Regular cardiac myocyte (primary cell): ENCODE measurements around the gene RXYLT1. TPM values are rescaled to one million over a fixed set of nuclear protein-coding genes. Genes with fewer than 3 reads are reported as not detected.

Source experiments
- total RNA-seq: library from RNA; depleted of rRNA; stranded (reverse); fragments of >200 nt; gene quantifications from 2 replicates; pipeline ENCODE4 v1.2.3, GENCODE V29; 2014

The RXYLT1 gene
- total RNA-seq, result 17.8 and 21.5 TPM in 2 replicates

GRCh38 chr12:63779498-63780481 lies at the start of gene RXYLT1:
Gene RXYLT1 (plus strand): TSS chr12:63779909. CDS start chr12:63779961, 52 bp downstream.

GRCh38 chr12:63844391-63845341 lies 65.0 kb downstream of the RXYLT1 start, which contains the start of gene SRGAP1:
Gene SRGAP1 (plus strand): TSS chr12:63844700. CDS start chr12:63844817, 117 bp downstream.

Other genes with a start within 250 kb of the RXYLT1 start
- gene DPY19L2, start 111.4 kb upstream of the RXYLT1 start, total RNA-seq, result 1.9 and 5.1 TPM in 2 replicates
- gene SRGAP1, start 64.8 kb downstream of the RXYLT1 start, total RNA-seq, result 9.4 and 21.4 TPM in 2 replicates